Stimulated activated CD4-positive, alpha-beta T cell treated with anti-CD3 and anti-CD28 coated beads, TNF-alpha, amount 100 ng/mL, for 4 hours (primary cell): Measurements from ENCODE around the gene KCND2.

Experiments used
- DNase-seq, 3 experiments: peaks; one replicate each; pipeline ENCODE4 v3.0.0-alpha.2; 2020; ENCODE audit warnings: low read depth in 3 of 3

The KCND2 gene

DNA sequence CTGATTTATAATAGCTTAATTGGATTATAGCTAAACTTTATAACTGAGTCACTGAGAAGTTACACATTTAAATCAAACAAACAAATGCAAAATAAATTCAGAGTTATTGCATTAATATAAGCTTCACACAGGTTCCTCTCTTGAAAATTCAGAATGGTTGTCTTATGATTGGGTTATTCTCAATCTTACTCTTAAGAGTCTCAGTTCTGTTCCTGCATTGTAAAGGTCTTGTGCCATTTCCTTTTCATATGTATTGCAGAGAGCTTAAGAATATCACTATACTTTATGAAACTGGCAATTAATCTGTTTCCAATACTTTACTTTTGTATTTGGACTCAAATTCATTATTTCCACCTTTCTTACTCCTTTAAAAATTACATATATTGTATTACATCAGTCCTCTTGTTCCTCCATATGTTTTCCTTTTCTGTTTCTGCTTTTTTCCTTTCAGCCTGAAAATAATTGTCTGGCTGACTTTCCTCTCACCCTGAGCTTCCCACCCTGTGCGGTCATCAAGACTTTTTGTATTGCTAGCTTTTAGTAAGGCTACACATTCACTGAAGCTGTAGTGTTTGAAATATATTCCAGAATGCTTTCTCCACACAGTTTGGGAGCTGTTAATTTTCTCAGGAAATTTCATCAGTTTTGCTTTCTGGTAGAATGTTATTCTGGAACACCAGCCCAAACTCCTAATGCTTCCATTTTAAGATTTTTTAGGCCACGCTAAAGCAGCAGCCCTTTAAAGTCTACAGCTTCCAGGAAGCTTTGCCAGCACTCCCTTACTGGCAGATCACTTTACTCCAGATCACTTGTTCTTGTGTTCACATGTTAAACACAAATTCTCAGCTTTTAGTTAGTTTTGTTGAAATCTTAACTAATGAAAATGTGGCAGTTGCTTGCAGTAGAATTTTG, 139.4 kb downstream of the KCND2 start:
- no peak for DNase-seq

DNA sequence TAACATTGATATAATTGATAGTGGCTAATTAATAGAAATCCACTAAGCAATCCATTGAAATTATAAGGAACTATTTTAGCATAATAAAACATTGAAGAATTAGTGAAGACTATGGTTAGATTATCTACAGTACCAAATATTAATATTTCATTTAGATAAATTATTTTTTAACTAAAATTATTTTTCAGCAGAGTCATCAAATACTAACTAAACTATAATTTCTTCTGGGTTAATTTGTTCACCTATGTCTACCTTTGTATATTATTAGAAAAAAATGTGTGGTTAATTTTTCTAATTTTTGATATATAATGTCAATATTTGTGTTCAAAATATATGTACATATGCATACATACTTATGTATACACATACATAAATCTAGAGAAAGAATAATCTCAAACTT, 140.2 kb downstream of the KCND2 start:
- no peak for DNase-seq

DNA sequence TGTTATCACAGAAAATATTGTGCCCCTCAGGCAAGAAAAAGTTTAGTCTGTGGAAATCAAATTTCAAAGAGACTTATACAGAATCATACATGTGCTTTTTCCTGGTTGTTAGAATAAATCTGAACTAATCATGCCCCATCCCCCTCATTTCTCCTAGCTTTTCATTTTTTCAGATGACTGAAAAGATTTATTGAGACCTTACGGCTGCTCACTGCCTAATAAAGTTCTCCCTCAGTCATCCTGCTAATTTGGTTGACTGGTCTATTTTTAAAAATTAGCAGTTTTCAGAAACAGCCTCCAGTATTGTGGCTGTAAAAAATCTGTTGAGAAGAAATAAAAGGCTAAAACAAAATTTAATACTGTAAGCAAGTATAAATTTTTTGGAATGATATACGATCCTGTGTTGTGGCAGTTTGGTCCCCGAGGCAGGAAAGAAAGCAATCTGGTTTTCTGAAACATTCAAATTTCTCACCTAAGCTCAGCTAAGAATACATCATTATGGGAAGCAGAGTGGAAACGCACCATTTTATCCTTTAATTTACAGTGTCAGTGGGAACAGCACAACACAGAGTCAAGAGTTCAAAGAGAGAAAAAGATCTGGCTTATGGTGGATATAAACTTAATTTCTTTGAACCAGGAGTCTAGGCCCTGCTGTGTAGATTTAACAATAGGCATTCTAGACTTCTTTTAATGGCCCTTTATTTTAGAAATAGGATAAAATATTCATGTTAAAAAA, 144.4 kb downstream of the KCND2 start:
- no peak for DNase-seq

DNA sequence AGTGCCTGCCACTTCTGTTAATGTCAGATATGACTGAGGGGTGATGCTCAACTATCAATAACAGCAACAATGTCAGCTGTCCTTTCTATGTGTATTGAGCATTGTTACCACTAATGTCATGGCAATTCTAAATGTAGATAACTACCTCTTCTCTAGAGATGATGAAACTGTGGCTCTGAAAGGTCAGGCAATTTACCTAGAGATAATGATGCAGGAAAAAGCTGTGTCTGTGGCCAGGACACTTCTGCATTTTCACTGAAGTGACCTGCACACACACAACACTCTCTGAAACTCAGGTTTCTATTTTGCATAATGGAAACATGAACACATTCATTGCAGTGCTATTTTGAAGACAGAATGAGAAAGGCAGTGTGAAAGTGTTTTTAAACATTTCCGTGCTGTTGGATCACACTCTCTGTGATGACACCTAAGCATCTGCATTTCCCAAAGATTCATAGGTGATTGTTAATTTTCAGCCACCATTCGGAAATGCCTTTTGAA, 148.2 kb downstream of the KCND2 start:
- DNase-seq = no peak

DNA sequence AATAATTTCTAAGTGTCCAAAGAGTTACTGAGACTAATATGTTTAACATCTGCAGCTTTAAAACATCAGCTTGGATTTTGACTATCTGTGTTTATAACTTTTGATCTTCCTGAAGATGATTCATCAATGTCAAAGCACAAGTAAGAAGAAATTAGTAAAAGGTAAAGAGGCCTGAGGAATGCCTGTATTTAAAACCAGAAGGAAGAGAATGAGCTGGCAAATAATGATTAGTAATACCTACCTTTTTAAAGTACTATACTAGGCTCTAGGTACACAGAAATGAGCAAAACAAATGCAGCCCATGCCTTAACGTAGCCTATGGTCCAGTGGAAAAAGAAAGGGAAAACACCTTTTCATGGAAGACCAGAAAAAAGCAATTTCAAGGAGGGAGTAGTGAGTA, 158.0 kb downstream of the KCND2 start:
- DNase-seq = no peak

DNA sequence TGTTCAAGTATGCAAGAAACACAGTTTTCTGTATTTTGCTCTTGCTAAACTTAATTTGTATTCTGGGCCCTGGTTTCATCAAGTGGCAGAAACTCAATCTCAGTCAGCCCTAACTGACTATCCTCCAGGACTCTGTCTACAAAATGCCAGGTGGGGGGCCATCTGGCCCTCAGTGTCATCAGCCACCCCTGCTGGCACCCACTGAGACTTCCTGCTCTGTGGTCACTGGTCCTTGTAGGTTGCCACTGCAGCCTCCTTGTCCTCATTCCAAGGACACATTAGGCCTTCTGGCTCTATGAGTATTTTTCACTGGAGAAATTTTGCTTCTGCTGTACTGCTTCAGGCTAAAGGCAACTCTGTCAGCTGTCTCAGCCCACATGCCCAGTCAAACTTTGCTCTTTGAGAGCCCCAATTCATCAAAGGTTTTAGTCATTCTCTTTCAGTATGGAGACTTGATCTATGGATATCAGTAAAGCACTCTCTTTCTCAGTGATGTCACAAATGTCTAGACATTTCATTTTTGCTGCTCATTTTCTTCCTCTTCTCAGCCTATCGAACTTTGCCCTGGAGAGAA, 163.6 kb downstream of the KCND2 start:
- no peak for DNase-seq

DNA sequence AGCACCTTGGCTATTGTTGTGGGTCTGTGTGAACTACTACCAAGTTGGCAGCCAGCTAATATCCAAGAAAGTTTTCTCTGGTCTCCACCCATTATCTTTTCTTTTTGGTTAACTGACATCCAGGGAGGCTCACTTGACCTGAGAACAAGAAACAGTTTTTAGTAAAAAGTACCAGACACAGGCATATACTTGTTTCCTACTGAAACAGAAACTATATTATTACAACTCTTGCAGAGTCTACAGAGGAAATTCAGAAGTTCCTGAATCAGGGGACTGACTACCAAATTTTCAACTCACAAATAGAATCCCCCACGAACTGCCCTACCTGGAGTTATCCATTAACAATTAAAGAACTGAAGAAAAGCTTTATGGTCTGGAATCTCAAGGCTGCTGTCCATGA, 168.9 kb downstream of the KCND2 start:
- DNase-seq = no peak

DNA sequence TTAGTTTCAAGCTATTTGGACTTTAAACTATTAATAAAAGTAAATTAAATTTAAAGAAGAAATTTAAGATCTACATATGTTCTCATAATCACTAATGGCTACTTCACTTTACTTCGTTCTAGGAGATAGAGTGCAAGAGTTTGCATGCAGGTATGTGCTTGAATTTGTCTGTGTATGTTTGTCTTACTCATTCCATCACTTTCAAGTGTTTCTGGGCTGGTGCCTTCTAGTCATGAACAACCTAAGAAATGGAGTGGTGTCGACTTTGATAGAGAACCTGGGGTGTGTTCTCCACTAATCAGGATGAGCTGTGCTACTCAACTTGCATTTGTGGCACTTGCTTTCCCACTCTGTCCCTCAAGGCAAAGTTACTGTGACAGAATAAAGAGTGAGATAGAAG, 169.9 kb downstream of the KCND2 start:
- no peak for DNase-seq

DNA sequence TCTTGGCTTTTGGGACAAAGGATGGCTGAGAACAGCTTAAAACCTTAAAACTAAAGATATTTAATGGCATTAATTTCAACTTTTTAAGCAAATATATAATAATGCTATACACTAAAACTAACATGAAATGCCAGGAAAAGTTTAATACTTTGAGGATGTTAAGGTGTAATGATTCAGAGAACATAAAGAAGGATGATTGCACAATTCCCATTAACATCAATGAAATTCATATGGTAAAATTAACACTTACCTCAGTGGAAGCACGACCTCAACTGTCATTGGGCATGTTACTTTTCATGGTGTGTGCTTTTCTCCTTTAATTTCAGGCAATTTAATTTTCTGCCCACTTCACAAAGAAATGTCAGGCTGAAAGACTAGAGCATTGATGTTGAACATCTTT, 171.7 kb downstream of the KCND2 start:
- no peak for DNase-seq

DNA sequence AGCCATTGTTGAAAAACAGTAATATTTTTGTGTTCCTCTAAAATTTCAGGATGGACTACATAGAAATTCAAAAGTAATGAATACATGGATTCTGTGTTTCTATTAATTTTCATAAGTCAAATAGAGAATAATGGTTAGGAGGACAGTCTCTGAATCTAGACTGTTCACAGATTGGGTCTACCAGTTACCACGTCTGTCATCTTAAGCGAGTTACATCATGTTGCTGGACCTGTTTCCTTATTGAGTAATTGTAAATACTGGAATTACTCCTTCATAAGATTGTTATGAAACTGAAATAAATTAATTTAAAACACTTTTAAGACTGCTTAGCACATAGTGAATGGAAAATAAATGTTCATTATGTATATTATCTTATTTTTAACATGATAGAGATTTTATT, 172.3 kb downstream of the KCND2 start:
- DNase-seq = no peak

DNA sequence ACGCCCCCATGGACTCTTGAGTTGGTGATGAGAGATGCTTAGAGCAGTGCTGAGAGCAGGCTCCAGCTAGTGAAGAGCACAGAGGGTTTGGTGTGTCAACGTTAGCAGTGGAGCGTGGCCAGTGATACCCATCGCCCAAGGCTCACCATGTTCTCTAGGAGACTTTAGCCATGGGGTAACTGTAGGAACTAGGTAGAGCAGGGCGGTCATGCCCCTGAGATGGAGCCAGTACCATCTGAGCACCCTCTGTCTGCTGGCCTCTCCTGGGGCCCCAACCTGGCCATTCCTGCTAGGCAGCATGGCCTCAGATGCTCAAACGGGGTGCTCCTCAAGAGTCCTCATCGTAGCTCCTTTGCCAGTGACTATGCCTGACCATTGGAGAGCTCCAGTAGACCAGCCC, 179.7 kb downstream of the KCND2 start:
- no peak for DNase-seq

DNA sequence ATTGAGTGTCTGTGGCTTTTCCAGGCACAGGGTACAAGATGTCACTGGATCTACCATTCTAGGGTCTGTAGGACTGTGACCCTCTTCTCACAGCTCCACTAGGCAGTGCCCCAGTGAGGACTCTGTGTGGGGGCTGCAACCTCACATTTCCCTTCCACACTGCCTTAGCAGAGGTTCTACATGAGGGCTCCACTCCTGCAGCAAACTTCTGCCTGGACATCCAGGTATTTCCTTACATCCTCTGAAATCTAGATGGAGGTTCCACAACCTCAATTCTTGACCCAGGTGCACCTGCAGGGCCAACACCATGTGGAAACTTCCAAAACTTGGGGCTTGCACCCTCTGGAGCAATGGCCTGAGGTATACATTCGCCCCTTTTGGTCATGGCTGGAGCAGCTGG, 183.7 kb downstream of the KCND2 start:
- DNase-seq = no peak

DNA sequence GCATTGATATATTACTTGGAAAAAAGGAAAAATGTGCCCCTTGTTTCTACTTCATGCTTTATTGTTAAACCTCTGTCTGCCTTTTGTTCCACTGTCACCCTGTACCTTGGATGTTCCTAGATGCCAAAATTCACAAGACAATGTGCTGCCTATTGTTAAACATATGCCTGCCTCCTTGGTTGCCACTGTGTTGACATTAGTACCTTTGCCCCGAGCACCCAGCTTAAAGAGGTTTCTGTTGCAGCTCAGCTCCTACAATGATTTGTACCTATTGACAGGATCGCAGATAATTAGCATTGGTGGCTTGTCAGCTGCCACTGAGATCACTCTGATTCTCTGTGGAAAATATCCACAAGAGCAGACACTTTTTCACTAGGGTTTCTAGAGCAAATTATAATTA, 188.0 kb downstream of the KCND2 start:
- no peak for DNase-seq

DNA sequence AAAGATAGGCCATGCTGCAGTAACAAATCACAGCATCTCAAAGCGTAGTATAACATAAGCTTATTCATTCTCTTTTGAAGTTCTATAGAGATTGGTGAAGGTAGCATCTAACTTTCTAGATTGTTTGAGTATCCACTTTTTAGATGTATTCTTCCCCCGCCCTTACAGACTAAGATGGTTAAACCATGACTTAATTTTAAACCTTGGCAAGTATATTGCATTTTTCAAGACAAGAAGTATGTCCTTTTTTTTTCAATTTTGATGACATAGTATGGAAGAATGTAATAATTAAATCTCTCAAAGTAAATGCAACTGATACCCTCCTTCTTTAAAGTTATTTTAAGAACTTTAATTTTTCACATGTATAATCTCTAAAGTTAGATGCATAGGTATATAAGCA, 190.0 kb downstream of the KCND2 start:
- no peak for DNase-seq

DNA sequence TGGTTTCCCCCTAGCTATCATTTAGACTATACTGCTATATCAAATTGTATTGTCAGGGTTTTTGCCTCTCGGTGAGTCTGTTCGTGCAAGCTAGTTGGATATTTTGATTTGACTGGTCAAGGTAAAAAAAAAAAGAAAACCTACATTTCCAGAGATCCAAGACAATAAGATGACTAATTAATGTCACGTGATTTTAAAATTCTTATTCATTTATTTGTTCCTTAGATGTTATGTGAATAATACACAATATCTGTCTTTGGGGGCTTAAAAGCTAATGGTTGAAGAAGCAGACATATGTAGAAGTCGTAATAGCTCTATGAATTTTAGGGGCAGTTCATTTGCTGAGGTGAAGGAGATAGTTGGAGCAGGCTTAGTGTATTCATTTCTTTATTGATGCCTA, 191.1 kb downstream of the KCND2 start:
- no peak for DNase-seq

DNA sequence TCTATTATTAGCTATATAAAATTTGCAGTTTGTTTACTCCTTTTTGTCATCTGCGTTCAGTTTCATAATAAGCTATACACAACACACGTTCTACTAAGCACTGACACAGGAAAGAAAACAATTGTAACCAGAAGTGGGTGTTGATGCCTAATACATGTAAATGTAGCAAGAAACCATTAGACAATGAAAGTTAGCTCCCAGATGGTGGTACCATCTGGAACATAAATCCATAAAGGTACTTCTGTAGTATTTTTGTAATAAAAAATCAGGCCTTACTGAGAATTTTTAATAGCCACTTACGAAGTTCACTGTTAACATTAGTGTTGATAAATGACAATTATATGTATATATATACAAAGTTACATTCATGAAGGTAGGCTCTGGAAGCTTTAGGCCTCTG, 194.7 kb downstream of the KCND2 start:
- no peak for DNase-seq

DNA sequence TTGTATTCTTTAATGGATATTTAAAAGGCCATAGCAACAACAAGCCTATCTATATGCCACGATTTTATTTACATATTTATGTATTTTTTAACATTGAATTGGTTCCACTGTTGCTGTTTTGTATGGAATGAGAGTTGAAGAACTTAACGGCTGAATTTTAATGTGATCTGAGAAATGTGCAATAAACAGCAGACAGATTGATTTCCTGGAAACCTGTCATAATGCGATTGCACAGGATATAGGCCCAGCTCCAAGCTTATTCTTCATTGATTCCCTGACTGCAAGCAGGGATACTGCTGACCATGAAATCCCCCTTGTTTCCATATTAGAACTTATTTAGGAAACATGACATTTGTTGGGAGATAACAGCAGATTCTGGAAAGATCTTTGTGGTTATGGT, 195.6 kb downstream of the KCND2 start:
- no peak for DNase-seq

DNA sequence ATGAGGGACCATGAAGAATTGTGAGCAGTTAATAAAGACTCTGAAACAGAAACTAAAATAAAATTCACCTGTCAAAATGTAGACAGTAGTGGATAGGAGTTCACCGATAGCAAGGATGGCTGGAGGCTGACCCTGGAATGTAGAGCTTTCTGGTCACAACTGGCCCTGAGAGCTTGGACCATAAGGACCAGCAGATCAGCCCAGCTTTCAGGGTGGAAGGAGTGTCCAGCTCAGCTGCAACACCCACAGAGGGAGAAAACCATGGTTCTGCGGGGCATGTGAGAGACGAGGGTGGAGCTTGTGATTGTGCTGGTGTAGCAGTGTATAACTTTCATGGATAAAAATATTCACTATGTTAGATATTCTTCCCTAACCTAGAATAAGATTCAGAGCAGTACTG, 199.9 kb downstream of the KCND2 start:
- no peak for DNase-seq

DNA sequence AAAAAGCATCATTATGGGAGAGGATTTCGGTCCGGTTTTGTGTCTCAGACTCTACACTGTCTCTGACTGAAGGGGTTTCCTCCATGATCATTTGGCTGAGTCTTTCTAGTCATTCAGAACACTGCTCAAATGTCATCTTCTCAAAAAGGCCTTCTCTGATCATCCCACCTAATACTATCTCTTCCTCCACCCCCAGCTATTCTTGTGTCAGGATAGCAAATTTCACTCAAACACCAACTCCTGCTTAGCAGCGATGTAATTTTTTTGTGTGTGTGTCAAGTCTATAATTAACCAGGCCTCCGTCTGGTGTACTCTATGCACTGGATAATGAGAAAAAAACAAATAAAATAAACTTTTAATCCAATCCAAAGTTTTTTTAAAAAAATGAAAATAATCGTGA, 200.4 kb downstream of the KCND2 start:
- DNase-seq = no peak

DNA sequence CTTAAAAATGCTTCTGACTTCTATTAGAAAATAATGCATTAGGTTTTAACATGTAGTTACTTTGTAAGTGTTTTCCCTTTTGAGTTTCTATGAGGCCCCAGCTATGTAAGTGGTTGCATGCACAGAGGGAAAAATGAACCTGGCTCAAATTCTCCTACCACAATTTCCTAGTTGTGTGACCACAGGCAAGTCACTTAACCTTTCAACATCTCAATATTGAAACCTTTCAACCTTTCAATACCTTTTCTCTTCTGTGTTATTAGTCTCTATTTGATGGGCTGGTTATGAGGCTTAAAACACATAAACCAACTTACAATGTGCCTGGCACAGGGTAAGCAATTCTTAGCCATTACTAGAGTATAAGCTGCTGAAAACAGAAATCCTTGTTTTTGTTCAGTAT, 203.0 kb downstream of the KCND2 start:
- no peak for DNase-seq

DNA sequence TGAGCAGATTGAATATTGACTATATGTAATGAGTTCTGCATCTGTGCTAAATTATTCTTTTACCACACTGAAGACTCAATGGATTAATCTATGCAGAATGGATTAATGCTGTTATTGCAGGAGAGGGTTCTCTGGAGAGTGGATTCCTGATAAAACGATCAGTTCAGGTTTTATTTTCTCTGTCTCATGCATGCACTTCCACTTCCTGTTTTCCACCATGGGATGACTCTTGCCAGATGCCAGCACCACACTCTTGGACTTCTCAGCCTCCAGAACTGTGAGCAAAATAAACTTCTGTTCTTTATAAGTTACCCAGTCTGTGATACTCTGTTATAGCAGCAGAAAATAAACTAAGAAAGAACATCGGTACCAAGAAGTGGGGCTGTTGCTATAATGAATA, 207.5 kb downstream of the KCND2 start:
- no peak for DNase-seq

DNA sequence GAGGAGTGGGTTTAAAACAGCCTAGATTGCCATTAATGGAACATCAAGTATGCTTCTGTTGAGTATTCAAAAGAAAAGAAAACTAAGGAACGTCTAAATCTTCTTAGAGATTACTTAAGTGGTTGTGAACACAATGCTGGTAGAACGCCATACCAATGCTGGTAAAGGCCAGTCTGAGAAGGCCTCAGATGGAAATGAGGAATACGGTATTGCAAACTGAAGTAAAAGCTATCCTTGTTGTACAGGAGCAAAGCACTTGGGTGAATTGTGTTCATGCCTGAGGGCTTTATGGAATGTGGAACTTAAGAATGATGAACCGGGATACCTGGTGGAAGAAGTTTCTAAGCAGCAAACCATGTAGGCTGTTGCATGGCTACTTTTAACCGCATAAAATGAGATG, 208.0 kb downstream of the KCND2 start:
- no peak for DNase-seq

DNA sequence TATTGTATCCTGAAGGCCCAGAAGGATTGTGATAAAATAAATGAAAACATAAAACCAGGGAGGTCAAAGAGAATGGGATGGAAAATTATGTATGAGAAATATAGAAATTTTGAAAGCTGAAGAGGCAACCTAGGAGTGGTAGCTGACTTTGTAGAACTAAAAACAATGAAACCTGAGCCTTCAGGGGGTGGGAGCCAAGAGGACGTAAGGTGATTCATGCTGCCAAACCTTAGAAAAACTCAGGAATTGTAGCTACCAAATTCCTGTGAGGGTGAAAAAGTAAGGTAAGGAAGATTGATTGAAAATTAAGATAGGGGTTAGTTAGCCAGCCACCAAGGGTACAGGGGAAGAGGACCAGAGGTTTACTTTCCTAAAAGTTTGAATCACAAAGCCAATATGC, 213.2 kb downstream of the KCND2 start:
- DNase-seq = no peak
